Calu3 (cell line): Measurements from ENCODE around the gene OSBPL8. TPM values are rescaled to one million over a fixed set of nuclear protein-coding genes. Genes with fewer than 3 reads are reported as not detected.

Experiments
- BruUV-seq: library from RNA; stranded (reverse); fragments of 400-500 nt; replicated peaks from 2 replicates; lab custom pipeline; 2021; lab: Mats Ljungman, UMichigan
- CTCF ChIA-PET: fragments of 300-600 bp; sonication (Branson Sonifier 250); formaldehyde crosslinking; loops from one replicate; lab custom pipeline; 2022; ENCODE audit warnings: antibody characterized with exemption; lab: Charles Lee
- DNase-seq: peaks from one replicate; pipeline ENCODE4 v3.0.0; 2022
- H3K27ac Mint-ChIP-seq: one replicate; pipeline ENCODE4 v1.8.0; 2022; ENCODE audit warnings: mixed read lengths; ENCODE audit not compliant: unreplicated experiment
- H3K27me3 Mint-ChIP-seq: one replicate; pipeline ENCODE4 v1.8.0; 2022; ENCODE audit warnings: mixed read lengths; ENCODE audit not compliant: unreplicated experiment
- H3K36me3 Mint-ChIP-seq: one replicate; pipeline ENCODE4 v1.8.0; 2022; ENCODE audit warnings: mild to moderate bottlenecking, moderate library complexity, mixed read lengths; ENCODE audit not compliant: insufficient read depth, unreplicated experiment
- H3K4me1 Mint-ChIP-seq: one replicate; pipeline ENCODE4 v1.8.0; 2022; ENCODE audit warnings: mild to moderate bottlenecking, low read depth, mixed read lengths; ENCODE audit not compliant: unreplicated experiment
- H3K4me3 Mint-ChIP-seq: one replicate; pipeline ENCODE4 v1.8.0; 2022; ENCODE audit warnings: mild to moderate bottlenecking, low read depth, moderate library complexity, mixed read lengths; ENCODE audit not compliant: unreplicated experiment
- H3K9me3 Mint-ChIP-seq: one replicate; pipeline ENCODE4 v1.8.0; 2022; ENCODE audit warnings: low read depth, mixed read lengths; ENCODE audit not compliant: unreplicated experiment
- CTCF ChIP-seq: fragments of 200-600 bp; IDR thresholded peaks from one replicate; pipeline ENCODE4 v1.8.0; 2022; ENCODE audit warnings: antibody characterized with exemption; ENCODE audit not compliant: unreplicated experiment
- intact Hi-C: fragments of 100-400 bp; cut with micrococcal nuclease; formaldehyde crosslinking; loops from one replicate; pipeline ENCODE4 v1.10.0; 2022; ENCODE audit not compliant: unreplicated experiment
- total RNA-seq: library from RNA; stranded (reverse); gene quantifications from 2 replicates; pipeline ENCODE4 v1.2.3, GENCODE V29; 2022

The OSBPL8 gene
- total RNA-seq, 1 experiment from 2014 or later, result 64.9 TPM

DNA sequence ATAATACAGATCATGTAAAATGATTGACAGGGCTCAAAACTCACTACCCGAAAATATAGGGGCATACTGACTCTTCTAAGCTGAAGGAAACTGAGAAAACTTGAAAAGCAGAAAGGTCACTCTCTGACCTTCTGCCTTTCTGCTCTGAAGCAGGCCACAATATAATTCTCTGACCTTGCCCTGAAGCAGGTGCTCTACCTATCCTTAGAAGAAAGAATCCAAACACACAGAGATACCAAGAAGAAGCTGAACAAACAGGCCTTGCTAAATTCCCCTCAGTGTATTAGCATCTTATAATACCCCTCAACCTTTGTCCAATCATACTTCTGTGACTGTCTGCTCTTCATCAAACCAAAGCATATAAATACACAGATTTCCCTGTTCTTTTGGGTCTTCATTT lies 150.5 kb downstream of the OSBPL8 start:
- CTCF ChIA-PET, result interaction anchor here (0.6 to 0.7 kb wide), 2 partner anchors 361 to 871 kb away, joined by 4 to 5 read pairs; no protein-coding TSS in a partner anchor
- H3K4me1 Mint-ChIP-seq, result peaks cover 12% of the 10 kb centered on the region
- H3K36me3 Mint-ChIP-seq, result no peaks in the 10 kb centered on the region
- no peak for TF ChIP-seq CTCF
- H3K27ac Mint-ChIP-seq, result no peak overlapping the region
- BruUV-seq, result no TSS peak
- H3K27me3 Mint-ChIP-seq, result no peaks in the 10 kb centered on the region
- no peak for DNase-seq
- intact Hi-C loops, result no loop called here
- no peak overlapping the region for H3K4me3 Mint-ChIP-seq
- H3K9me3 Mint-ChIP-seq, result no peaks in the 10 kb centered on the region

- H3K4me3 Mint-ChIP-seq, result no peak overlapping the region
- H3K36me3 Mint-ChIP-seq, result no peaks in the 10 kb centered on the region
- no peaks in the 10 kb centered on the region for H3K4me1 Mint-ChIP-seq
- no TSS peak for BruUV-seq
- TF ChIP-seq CTCF, result no peak
- H3K9me3 Mint-ChIP-seq, result no peaks in the 10 kb centered on the region
- H3K27ac Mint-ChIP-seq, result no peak overlapping the region
- H3K27me3 Mint-ChIP-seq, result no peaks in the 10 kb centered on the region
- intact Hi-C loops, result no loop called here
- DNase-seq, result no peak
- CTCF ChIA-PET, result interaction anchor here (0.6 to 0.7 kb wide), 2 partner anchors 247 to 845 kb away, joined by 3 to 5 read pairs; no protein-coding TSS in a partner anchor
Measured at GRCh38 chr12:76407710-76408109, 151.9 kb downstream of the OSBPL8 start.

DNA sequence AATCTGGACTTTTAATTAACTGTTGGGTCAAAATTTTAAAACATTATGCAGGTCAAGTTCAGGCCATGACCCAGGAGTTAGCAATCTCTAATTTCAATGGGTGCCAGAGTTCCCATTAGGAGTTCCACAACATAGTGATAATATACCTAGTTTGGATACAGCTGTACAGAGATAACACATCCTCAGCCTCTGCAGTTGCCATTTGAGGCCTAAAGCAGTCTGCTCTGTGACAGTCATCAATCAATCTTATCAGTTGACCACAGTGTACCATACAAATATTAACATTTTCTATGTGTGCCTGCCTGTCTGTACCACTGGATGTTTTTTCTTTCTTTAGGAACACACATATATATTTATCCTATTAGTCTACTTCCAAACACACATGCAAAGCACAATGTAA lies 157.3 kb downstream of the OSBPL8 start:
- CTCF ChIA-PET, result no interaction called here
- intact Hi-C loops, result no loop called here
- Mint-ChIP-seq H3K27me3 (no peaks in the 10 kb centered on the region), H3K36me3 (peaks cover 6% of the 10 kb centered on the region), H3K4me1 (no peaks in the 10 kb centered on the region), H3K27ac (no peak overlapping the region), H3K4me3 (no peak overlapping the region), H3K9me3 (no peaks in the 10 kb centered on the region)
- no peak for TF ChIP-seq CTCF
- no peak for DNase-seq
- BruUV-seq, result no TSS peak

- no peak overlapping the region for H3K27ac Mint-ChIP-seq
- H3K9me3 Mint-ChIP-seq, result no peaks in the 10 kb centered on the region
- H3K27me3 Mint-ChIP-seq, result no peaks in the 10 kb centered on the region
- intact Hi-C loops, result no loop called here
- no peak overlapping the region for H3K4me3 Mint-ChIP-seq
- H3K4me1 Mint-ChIP-seq, result no peaks in the 10 kb centered on the region
- CTCF ChIA-PET, result no interaction called here
- BruUV-seq, result no TSS peak
- H3K36me3 Mint-ChIP-seq, result peaks cover 6% of the 10 kb centered on the region
- no peak for TF ChIP-seq CTCF
- DNase-seq, result no peak
Measured at GRCh38 chr12:76400136-76400535, 159.4 kb downstream of the OSBPL8 start.
